Left lung (tissue), 10 donors: Measurements from ENCODE around the gene CIAO3. TPM values are rescaled to one million over a fixed set of nuclear protein-coding genes. Genes with fewer than 3 reads are reported as not detected.

Experiments
- ATAC-seq: fragments of 200-7000 bp; cut with Tn5 transposase; one replicate; pipeline ENCODE4 v1.9.1; 2020; ENCODE audit warnings: moderate library complexity
- DNase-seq, 4 donors: peaks; one replicate each; pipeline ENCODE4 v3.0.0-alpha.2; 2013 to 2020
- H3K27ac ChIP-seq, 2 donors: fragments of 200-600 bp; sonication (generic) in 1 of 2; one replicate each; pipeline versions ENCODE4 v1.5.0 to v1.8.0; 2020 to 2021
- H3K27me3 ChIP-seq, 2 donors: fragments of 200-600 bp; sonication (generic) in 1 of 2; one replicate each; pipeline versions ENCODE4 v1.5.0 to v1.8.0; 2020 to 2021
- H3K36me3 ChIP-seq, 2 donors: fragments of 200-600 bp; sonication (generic) in 1 of 2; one replicate each; pipeline versions ENCODE4 v1.5.0 to v1.8.0; 2020 to 2021
- H3K4me1 ChIP-seq, 2 donors: fragments of 200-600 bp; one replicate each; pipeline ENCODE4 v1.8.0; 2021
- H3K4me3 ChIP-seq, 2 donors: fragments of 200-600 bp; sonication (generic) in 1 of 2; one replicate each; pipeline versions ENCODE4 v1.5.0 to v1.8.0; 2020 to 2021; ENCODE audit warnings: mild to moderate bottlenecking in 1 of 2
- H3K9me3 ChIP-seq, 2 donors: fragments of 200-600 bp; sonication (generic) in 1 of 2; one replicate each; pipeline versions ENCODE4 v1.5.0 to v1.8.0; 2020 to 2021
- intact Hi-C, 2 donors: fragments of 100-400 bp; cut with DNase I; formaldehyde crosslinking; loops; one replicate each; pipeline versions ENCODE4 v1.11.2 to v1.14.2; 2022
- polyA plus RNA-seq, 6 donors: library from polyadenylated mRNA; unstranded; fragments of 120-200 nt; gene quantifications; one replicate each; pipeline ENCODE4 v1.2.1, GENCODE V29; 2013; ENCODE audit not compliant: insufficient read length in 6 of 6
- total RNA-seq, 2 donors: library from RNA; stranded (reverse); fragmentation: NEBNext Ultra II Directional; extraction: Animal tissue kit (Norgen Biotek cat#: 25700); gene quantifications; one replicate each; pipeline ENCODE4 v1.2.1, GENCODE V29; 2021
- TF ChIP-seq, protein P1 (sequence below), 2 donors: fragments of 200-600 bp; sonication (generic) in 1 of 2; IDR thresholded peaks; one replicate each; pipeline versions ENCODE4 v1.5.0 to v1.8.0; 2021; ENCODE audit warnings: antibody characterized with exemption in 2 of 2
- donor health status: DM: no; HTN: yes; CAD: no.
- donor health status: DM: no; HTN: no; CAD: no.

CIAO3 gene
- total and polyA plus RNA-seq, 8 donors, result 17.2 to 28.2 (median 21.2) TPM

DNA sequence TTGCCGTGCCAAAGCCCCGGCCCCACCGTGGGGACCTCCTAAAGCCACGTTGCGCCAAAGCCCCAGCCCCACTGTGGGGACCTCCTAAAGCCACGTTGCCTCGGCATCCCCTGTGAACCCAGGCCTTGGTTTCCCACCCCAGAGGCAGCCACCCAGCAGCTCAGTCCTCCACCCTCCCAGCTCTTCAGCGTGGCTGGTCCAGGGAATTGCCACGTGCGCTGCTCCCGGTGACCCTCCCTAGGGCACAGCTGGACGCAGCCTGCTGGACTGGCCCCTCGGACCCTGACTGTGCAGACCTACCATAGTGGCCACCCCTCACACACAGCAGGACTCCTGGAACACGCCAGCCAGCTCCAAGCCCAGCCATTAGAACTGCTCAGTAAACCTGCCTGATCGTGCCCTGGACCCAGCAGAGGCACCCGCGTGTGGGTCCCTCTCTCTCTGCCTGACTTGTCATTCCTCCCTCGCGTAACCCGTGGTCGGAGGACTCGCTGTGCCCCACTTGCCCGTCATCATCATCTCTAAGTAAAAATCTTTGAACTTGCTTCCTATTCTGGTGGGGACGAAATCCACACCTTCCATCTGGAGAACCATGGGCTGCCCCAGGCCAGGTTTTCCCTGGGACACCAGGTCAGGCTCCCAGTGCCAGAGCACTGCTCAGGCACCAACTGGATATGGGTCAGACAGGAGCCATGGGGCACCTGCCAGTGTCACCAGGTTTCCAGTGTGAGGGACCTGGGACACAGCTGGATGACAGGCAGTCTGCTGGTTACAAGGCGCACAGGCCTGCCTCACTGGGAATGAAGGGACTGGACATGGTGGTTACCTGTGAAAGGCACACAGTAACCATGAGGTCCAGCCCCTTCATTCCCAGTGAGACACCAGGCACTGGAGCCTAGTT, 5.6 kb downstream of the CIAO3 start:
- intact Hi-C loops, result no loop called here
- DNase-seq (peak in 1 of 4 donors; percentile 68), ATAC-seq (no peak)

DNA sequence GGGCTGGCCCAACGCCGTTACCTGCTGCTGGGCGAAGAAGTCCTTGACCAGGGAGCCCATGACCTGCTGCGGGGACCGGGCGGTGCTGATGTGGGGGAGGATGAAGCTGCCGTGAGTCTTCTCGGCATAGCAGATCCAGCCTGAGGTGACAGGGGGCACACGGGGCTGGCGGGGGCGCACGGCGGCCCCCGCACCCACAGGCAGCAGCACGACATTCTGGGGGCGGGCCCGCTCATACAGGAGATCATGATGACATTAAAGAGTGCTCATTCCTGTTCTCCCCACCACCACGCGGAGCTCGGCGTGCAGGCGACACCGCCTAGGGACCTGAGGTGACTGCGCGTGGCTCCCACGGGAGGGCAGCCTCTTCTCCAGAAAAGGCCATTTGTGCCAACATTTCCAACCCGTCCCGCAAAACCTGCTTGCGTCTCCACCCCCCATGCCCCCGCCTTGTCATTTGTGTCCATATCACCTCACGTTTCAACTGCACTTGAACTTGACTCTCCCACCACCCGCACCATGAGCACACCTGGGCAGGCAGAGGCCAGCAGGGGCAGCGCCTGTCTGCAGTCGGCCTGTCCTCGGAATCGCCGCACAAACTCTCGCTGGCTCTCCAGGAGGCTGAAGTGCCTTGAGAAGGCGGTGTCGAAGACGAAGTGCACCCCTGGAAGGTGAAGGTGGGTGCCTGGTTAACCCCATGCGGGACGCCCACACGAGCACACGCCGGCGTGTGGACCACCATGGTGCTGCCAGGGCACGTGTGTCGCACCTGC, 6.4 kb downstream of the CIAO3 start:
- H3K36me3 ChIP-seq, result peaks cover 0 to 84% of the 10 kb centered on the region in 2 donors
- intact Hi-C loops, result no loop called here

More for the DNA sequence above, 5.6 kb downstream of the CIAO3 start:
- no peak overlapping the region for H3K27ac ChIP-seq
- TF ChIP-seq, protein P1, sequence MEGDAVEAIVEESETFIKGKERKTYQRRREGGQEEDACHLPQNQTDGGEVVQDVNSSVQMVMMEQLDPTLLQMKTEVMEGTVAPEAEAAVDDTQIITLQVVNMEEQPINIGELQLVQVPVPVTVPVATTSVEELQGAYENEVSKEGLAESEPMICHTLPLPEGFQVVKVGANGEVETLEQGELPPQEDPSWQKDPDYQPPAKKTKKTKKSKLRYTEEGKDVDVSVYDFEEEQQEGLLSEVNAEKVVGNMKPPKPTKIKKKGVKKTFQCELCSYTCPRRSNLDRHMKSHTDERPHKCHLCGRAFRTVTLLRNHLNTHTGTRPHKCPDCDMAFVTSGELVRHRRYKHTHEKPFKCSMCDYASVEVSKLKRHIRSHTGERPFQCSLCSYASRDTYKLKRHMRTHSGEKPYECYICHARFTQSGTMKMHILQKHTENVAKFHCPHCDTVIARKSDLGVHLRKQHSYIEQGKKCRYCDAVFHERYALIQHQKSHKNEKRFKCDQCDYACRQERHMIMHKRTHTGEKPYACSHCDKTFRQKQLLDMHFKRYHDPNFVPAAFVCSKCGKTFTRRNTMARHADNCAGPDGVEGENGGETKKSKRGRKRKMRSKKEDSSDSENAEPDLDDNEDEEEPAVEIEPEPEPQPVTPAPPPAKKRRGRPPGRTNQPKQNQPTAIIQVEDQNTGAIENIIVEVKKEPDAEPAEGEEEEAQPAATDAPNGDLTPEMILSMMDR (IDR thresholded peaks at IDR 0.05), result no peak
- no peaks in the 10 kb centered on the region for H3K9me3 ChIP-seq
- no peak overlapping the region for H3K4me3 ChIP-seq
- H3K27me3 ChIP-seq, result no peaks in the 10 kb centered on the region
- peaks cover 7 to 11% of the 10 kb centered on the region in 2 donors for H3K4me1 ChIP-seq
- H3K36me3 ChIP-seq, result peaks cover 0 to 79% of the 10 kb centered on the region in 2 donors

DNA sequence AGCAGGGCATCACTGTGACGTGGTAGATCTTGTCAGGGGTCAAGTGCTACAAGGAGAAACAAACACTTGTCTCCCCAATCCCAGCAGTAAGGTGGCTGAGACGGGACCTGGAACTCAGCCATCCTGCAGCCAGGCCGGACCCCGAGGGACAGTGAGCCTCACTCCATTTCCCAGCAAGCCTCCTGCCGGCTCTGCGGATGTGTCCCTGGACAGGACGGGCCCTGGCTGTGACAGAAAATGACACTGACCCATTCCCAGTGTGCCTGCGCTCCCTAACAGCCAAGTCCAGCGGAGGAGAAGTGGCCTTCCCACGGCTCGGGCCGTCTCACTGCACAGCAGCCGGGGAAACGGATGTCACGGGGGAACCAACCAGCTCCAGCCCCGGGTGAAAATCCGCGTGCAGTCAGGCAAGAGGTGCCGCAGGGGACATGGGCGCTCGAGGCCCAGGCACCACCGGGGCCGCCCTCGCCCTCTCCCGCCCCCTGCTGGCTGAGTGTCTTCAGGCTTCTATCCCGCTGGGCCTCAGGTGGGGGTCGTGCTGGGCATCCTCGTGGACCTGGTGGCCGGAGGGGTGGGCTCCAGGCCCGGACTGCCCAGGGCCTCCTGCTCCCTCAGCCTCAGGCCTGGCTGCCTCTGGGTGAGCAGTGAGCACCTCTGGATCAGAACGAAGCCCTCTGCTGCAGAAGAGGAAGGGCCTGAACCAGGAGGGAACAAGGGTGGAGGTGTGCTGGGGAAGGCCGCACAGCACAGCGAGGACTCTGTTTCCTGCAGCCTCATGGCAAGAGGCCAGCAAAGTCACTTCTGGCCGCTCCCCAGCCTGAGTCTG, 7.2 kb downstream of the CIAO3 start:
- DNase-seq (peak in 1 of 4 donors; percentile 73), ATAC-seq (no peak)
- intact Hi-C loops, result no loop called here
- peaks cover 0 to 4% of the 10 kb centered on the region in 2 donors for H3K4me1 ChIP-seq
- no peak overlapping the region for H3K27ac ChIP-seq
- TF ChIP-seq, protein P1 (IDR thresholded peaks at IDR 0.05), result no peak
- peaks cover 0 to 84% of the 10 kb centered on the region in 2 donors for H3K36me3 ChIP-seq
- no peak overlapping the region for H3K4me3 ChIP-seq
- no peaks in the 10 kb centered on the region for H3K9me3 ChIP-seq
- peaks cover 0 to 9% of the 10 kb centered on the region in 2 donors for H3K27me3 ChIP-seq

More for the DNA sequence above, 6.4 kb downstream of the CIAO3 start:
- Histone ChIP-seq H3K4me3 (no peak overlapping the region), H3K27me3 (peaks cover 0 to 1% of the 10 kb centered on the region in 2 donors), H3K4me1 (peaks cover 0 to 2% of the 10 kb centered on the region in 2 donors), H3K9me3 (no peaks in the 10 kb centered on the region), H3K27ac (no peak overlapping the region)
- TF ChIP-seq, protein P1 (IDR thresholded peaks at IDR 0.05), result no peak
- ATAC-seq (no peak), DNase-seq (peak in 1 of 4 donors; percentile 71)

DNA sequence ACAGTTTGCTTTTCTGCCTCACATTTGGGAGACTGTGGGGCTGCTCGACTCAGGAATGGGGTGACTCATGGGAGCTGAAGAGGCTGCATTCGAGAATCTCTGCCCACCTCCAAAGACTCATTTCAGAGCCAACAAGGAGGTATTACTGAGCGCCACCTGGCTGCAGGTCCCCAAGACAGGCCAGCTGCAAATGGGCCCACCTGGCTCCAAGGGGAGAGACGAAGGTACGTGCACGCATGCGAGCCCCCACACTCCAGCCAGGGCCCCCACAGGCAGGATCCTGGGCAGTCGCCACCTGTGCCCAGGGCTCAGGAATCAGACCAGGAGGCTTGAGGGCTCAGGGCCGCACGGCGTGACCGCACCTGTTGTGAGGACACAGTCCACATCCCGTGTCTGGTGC, 7.9 kb downstream of the CIAO3 start:
- H3K4me1 ChIP-seq, result peaks cover under 1 to 10% of the 10 kb centered on the region in 2 donors
- no peak overlapping the region for H3K4me3 ChIP-seq
- no peak for ATAC-seq
- H3K27ac ChIP-seq, result no peak overlapping the region
- H3K36me3 ChIP-seq, result peaks cover 0 to 82% of the 10 kb centered on the region in 2 donors
- intact Hi-C loops, result no loop called here
- H3K9me3 ChIP-seq, result no peaks in the 10 kb centered on the region
- DNase-seq, result peak in 1 of 4 donors; percentile 73
- TF ChIP-seq, protein P1 (IDR thresholded peaks at IDR 0.05), result no peak
- H3K27me3 ChIP-seq, result peaks cover 0 to 16% of the 10 kb centered on the region in 2 donors
